ENCODE data around the gene ADAMTS7.
"Not testable (repeated sequence)": the region's sequence is repeated elsewhere in the genome, so short reads cannot be mapped to it uniquely, and the experiment has no call there.

DNA sequence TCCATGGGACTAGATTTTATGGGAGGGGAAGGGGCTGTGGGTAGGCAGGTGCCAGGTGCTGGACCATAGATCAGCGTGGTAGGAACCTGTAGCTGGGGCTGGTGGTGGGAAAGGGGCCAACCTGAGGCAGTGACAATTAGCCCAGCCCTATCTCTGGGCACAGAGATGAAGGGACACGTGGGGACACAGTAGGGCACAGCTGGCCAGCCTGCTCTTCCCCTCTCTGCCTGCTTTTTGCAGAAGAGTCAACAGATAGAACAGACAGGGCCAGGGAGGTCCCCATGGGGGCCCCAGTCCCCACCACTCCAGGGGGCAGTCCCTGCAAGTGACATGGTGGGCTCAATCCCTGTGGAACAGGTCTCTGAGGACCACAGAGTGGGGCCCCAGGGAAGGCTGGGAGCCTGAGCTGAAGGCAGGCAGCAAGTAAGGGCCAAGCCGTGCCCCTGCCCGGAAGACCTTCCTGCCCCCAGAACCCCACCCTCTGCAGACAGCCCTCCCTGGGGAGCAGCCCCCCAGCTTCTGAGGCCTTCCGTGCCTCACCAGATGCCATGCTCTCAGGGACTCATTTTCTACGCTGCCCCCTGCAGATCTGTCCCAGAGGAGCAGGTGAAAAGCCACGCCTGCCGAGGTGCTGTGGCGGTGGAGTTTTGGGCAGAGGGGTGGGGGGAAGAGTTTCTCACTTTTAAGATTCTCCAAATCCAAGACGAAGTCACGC is 52.6 kb downstream of the ADAMTS7 start:
- TF ChIP-seq, protein P1, sequence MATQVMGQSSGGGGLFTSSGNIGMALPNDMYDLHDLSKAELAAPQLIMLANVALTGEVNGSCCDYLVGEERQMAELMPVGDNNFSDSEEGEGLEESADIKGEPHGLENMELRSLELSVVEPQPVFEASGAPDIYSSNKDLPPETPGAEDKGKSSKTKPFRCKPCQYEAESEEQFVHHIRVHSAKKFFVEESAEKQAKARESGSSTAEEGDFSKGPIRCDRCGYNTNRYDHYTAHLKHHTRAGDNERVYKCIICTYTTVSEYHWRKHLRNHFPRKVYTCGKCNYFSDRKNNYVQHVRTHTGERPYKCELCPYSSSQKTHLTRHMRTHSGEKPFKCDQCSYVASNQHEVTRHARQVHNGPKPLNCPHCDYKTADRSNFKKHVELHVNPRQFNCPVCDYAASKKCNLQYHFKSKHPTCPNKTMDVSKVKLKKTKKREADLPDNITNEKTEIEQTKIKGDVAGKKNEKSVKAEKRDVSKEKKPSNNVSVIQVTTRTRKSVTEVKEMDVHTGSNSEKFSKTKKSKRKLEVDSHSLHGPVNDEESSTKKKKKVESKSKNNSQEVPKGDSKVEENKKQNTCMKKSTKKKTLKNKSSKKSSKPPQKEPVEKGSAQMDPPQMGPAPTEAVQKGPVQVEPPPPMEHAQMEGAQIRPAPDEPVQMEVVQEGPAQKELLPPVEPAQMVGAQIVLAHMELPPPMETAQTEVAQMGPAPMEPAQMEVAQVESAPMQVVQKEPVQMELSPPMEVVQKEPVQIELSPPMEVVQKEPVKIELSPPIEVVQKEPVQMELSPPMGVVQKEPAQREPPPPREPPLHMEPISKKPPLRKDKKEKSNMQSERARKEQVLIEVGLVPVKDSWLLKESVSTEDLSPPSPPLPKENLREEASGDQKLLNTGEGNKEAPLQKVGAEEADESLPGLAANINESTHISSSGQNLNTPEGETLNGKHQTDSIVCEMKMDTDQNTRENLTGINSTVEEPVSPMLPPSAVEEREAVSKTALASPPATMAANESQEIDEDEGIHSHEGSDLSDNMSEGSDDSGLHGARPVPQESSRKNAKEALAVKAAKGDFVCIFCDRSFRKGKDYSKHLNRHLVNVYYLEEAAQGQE (IDR thresholded peaks at IDR 0.05): not testable (repeated sequence)
- not testable (repeated sequence) for TF ChIP-seq SMC3 (IDR thresholded peaks at IDR 0.05); ZFP36 (IDR thresholded peaks at IDR 0.05; ENCODE audit: borderline replicate concordance, partially characterized antibody); POLR2A (IDR thresholded peaks at IDR 0.05; ENCODE audit: low read length); HDAC2 (IDR thresholded peaks at IDR 0.05)
- TF ChIP-seq, protein P2, sequence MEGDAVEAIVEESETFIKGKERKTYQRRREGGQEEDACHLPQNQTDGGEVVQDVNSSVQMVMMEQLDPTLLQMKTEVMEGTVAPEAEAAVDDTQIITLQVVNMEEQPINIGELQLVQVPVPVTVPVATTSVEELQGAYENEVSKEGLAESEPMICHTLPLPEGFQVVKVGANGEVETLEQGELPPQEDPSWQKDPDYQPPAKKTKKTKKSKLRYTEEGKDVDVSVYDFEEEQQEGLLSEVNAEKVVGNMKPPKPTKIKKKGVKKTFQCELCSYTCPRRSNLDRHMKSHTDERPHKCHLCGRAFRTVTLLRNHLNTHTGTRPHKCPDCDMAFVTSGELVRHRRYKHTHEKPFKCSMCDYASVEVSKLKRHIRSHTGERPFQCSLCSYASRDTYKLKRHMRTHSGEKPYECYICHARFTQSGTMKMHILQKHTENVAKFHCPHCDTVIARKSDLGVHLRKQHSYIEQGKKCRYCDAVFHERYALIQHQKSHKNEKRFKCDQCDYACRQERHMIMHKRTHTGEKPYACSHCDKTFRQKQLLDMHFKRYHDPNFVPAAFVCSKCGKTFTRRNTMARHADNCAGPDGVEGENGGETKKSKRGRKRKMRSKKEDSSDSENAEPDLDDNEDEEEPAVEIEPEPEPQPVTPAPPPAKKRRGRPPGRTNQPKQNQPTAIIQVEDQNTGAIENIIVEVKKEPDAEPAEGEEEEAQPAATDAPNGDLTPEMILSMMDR (IDR thresholded peaks at IDR 0.05): not testable (repeated sequence)

Data from A549 (cell line).